Left ventricle myocardium superior (tissue), 1 donor: Measurements from ENCODE around the gene LCMT1. TPM values are rescaled to one million over a fixed set of nuclear protein-coding genes. Genes with fewer than 3 reads are reported as not detected.

ENCODE experiments used
- total RNA-seq: library from RNA; stranded (reverse); fragmentation: NEBNext Ultra II Directional; extraction: Animal tissue kit (Norgen Biotek cat#: 25700); gene quantifications from one replicate; pipeline ENCODE4 v1.2.1, GENCODE V29; 2021
- donor health status: DM: no; HTN: yes; CAD: no; lungs with severe emphysema.

The LCMT1 gene
- total RNA-seq, 1 donor from 2014 or later: 41.7 TPM

Other genes with a start within 250 kb of the LCMT1 start
- gene ARHGAP17, start 96.4 kb upstream of the LCMT1 start, total RNA-seq: 72.2 TPM
- not detected for gene AQP8, start 105.2 kb downstream of the LCMT1 start, total RNA-seq
- gene ZKSCAN2, start 146.1 kb downstream of the LCMT1 start, total RNA-seq: 3.9 TPM